Neural crest cell (in vitro differentiated cells): ENCODE measurements around the gene TSPAN8. TPM values are rescaled to one million over a fixed set of nuclear protein-coding genes. Genes with fewer than 3 reads are reported as not detected.

ENCODE experiments used
- DNase-seq: peaks from one replicate; pipeline ENCODE4 v3.0.0; 2021; ENCODE audit warnings: low read depth, mixed read lengths, low spot score
- H3K27ac Mint-ChIP-seq: one replicate; pipeline ENCODE4 v1.8.0; 2021; ENCODE audit warnings: mild to moderate bottlenecking, mixed read lengths; ENCODE audit not compliant: unreplicated experiment
- H3K27me3 Mint-ChIP-seq: 2 replicates; pipeline ENCODE4 v1.8.0; 2021; ENCODE audit warnings: low read depth, mild to moderate bottlenecking, mixed read lengths
- H3K36me3 Mint-ChIP-seq: 2 replicates; pipeline ENCODE4 v1.8.0; 2021; ENCODE audit warnings: low read depth, mild to moderate bottlenecking, mixed read lengths
- H3K4me1 Mint-ChIP-seq: 2 replicates; pipeline ENCODE4 v1.8.0; 2021; ENCODE audit warnings: mixed read lengths
- H3K4me3 Mint-ChIP-seq: one replicate; pipeline ENCODE4 v1.8.0; 2021; ENCODE audit warnings: mild to moderate bottlenecking, mixed read lengths
- H3K9me3 Mint-ChIP-seq: 2 replicates; pipeline ENCODE4 v1.8.0; 2021; ENCODE audit warnings: mixed read lengths
- long read RNA-seq: library from polyadenylated mRNA; unstranded; transcript quantifications from one replicate; pipeline ENCODE4 v2.0.0, GENCODE V29; 2020
- total RNA-seq: library from RNA; stranded (reverse); gene quantifications from 2 replicates; pipeline ENCODE4 v1.2.1, GENCODE V29; 2021
- TF ChIP-seq, protein P1 (sequence below): fragments of 200-600 bp; sonication (generic); conservative IDR thresholded peaks from 2 replicates; pipeline ENCODE4 v1.5.0; 2021; ENCODE audit warnings: antibody characterized with exemption, mild to moderate bottlenecking

The TSPAN8 gene
- not detected in 2 replicates for total RNA-seq
- long read RNA-seq, partial matches to known transcripts, result 0 of 2 reads
- long read RNA-seq, other reads (novel, unspliced or antisense), result 2 of 2 reads

DNA sequence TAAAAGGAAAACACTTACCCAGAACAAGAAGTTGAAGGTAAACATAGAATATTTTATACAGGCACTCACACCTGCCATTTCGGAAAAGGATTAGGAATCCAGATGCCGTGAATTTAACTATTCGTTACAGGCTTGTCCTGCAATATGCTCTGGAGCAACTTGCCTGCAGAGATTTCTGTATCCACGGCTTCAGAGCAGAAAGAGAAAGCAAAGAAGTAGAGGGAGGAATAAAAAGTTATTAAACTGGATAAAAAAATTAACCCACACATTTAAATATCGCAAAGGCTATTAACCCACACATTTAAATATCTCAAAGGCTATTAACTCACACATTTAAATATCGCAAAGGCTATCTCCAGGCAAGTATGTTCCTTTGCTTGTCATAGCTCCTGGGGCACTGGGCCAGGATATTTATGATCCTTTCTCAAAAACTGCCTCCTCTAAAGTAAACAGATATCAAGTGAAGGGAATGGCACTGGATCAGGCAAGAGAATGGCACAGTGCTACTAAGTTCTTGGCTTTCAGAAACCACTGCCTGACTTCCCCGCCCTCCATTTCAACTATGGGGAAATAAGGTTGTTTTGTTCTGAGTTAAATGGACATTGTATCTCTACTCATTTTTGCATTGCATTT, at the start of gene TSPAN8:
TSPAN8 (minus strand) TSS at position 399 of the 633 bp plus-strand sequence; CDS start at position 78, 321 bp downstream.
- no peak for DNase-seq
- no peaks in the 10 kb centered on the region for H3K27me3 Mint-ChIP-seq
- no peaks in the 10 kb centered on the region for H3K36me3 Mint-ChIP-seq
- TF ChIP-seq, protein P1, sequence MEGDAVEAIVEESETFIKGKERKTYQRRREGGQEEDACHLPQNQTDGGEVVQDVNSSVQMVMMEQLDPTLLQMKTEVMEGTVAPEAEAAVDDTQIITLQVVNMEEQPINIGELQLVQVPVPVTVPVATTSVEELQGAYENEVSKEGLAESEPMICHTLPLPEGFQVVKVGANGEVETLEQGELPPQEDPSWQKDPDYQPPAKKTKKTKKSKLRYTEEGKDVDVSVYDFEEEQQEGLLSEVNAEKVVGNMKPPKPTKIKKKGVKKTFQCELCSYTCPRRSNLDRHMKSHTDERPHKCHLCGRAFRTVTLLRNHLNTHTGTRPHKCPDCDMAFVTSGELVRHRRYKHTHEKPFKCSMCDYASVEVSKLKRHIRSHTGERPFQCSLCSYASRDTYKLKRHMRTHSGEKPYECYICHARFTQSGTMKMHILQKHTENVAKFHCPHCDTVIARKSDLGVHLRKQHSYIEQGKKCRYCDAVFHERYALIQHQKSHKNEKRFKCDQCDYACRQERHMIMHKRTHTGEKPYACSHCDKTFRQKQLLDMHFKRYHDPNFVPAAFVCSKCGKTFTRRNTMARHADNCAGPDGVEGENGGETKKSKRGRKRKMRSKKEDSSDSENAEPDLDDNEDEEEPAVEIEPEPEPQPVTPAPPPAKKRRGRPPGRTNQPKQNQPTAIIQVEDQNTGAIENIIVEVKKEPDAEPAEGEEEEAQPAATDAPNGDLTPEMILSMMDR, result no peak
- H3K27ac Mint-ChIP-seq, result peak within 1 kb of the TSS; percentile 47
- H3K4me3 Mint-ChIP-seq, result no peak within 1 kb of the TSS
- H3K4me1 Mint-ChIP-seq, result peaks cover 2% of the 10 kb centered on the region
- no peaks in the 10 kb centered on the region for H3K9me3 Mint-ChIP-seq

DNA sequence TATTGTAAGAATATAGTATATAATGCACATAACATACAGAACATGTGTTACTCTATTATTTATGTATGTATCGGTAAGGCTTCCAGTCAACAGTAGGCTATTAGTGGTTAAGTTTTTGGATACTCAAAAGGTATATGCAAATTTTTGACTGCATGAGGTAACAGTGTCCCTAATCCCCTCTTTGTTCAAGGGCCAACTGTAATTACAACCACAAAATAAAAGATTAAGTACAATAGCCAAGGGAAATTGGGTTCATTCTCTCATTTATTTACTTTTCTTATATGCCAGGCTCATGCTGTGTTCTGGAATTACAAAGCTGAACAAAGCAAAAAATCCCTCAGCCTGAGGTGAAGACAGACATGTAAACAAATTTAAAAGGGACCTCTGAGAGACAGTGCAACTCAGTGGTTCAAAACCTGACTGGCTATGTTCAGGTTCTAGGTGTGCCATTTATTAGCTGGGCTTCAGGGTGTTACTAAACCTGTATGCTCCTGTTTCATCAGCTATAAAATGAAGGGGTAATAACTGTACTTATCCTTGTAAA, 43.4 kb upstream of the TSPAN8 start:
- Mint-ChIP-seq H3K4me1 (no peaks in the 10 kb centered on the region), H3K27ac (no peak overlapping the region), H3K36me3 (no peaks in the 10 kb centered on the region), H3K27me3 (no peaks in the 10 kb centered on the region), H3K9me3 (peaks cover 6% of the 10 kb centered on the region), H3K4me3 (no peak overlapping the region)
- TF ChIP-seq, protein P1, result no peak
- DNase-seq, result no peak

DNA sequence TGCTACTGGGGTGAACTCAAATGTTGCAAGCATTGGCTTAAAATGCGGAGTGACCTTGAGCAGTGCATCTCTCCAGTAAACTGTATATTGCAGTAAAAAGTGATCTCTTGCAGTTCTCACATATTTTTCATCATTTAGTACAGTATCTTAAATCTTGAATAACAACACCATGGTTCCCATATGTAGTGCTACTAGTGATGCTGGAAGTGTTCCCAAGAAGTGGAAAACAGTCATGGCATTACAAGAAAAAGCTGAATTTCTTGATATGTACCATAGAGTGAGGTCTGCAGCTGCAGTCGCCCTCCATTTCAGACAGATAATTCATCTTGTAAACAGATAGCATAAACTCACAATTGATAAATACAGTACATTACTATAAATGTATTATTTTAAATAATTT, 42.9 kb upstream of the TSPAN8 start:
- H3K27ac Mint-ChIP-seq, result no peak overlapping the region
- H3K9me3 Mint-ChIP-seq, result peaks cover 5% of the 10 kb centered on the region
- no peak overlapping the region for H3K4me3 Mint-ChIP-seq
- H3K36me3 Mint-ChIP-seq, result no peaks in the 10 kb centered on the region
- no peaks in the 10 kb centered on the region for H3K27me3 Mint-ChIP-seq
- TF ChIP-seq, protein P1, result no peak
- no peaks in the 10 kb centered on the region for H3K4me1 Mint-ChIP-seq
- no peak for DNase-seq

DNA sequence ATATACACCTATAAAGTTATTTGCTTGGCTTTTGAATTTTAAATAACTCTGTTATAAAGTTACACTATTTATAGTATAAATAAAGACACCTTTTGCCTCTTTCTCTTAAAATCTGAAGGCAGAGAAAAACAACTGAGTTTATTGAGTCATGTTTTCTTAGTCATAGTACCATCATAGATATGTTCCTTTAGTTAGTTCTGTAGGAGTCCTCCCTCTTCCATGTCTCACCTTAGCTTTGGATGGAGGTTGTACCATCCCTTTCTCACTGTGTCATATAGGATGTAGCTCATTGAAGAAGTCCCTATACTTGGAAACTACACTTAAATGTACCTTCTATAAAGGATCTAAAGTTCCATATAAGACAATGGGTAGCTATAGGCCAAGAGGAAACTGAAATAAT, 39.7 kb upstream of the TSPAN8 start:
- Mint-ChIP-seq H3K27me3 (no peaks in the 10 kb centered on the region), H3K4me3 (no peak overlapping the region), H3K36me3 (no peaks in the 10 kb centered on the region), H3K4me1 (no peaks in the 10 kb centered on the region), H3K9me3 (no peaks in the 10 kb centered on the region), H3K27ac (no peak overlapping the region)
- TF ChIP-seq, protein P1, result no peak
- DNase-seq, result no peak

DNA sequence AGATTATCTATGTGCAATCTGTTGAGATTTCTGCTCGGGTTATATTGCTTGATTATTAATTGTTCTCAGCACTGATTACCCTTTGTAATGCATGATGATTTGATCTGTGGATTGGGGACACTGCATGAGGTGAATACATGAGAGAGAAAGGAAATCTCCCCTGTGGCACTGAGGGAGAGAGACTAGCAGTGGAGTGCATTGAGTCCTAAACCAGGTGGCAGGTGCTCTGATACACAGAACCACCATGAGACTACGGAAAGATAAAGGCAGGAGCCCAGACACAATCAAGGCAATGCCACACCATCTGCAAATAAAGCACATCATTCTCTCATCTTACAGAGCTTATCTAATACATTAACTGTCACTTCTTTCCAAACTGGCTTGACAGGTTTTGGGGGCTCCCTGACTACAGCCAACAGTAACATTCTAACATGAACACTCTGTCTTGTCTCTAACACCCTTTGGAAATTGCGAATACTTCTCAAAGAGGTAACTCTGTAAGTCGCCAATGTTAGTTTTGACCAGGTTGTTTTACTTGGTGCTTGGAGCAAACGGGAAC, 37.6 kb upstream of the TSPAN8 start:
- H3K4me3 Mint-ChIP-seq, result no peak overlapping the region
- no peaks in the 10 kb centered on the region for H3K4me1 Mint-ChIP-seq
- no peak for DNase-seq
- TF ChIP-seq, protein P1, result no peak
- no peaks in the 10 kb centered on the region for H3K36me3 Mint-ChIP-seq
- H3K27ac Mint-ChIP-seq, result no peak overlapping the region
- no peaks in the 10 kb centered on the region for H3K27me3 Mint-ChIP-seq
- H3K9me3 Mint-ChIP-seq, result no peaks in the 10 kb centered on the region
